Epidermal melanocyte (primary cell): Measurements from ENCODE around the gene PDE8A.
"Not testable (repeated sequence)": the region's sequence is repeated elsewhere in the genome, so short reads cannot be mapped to it uniquely, and the experiment has no call there.

Experiments used
- DNase-seq: peaks from one replicate; pipeline ENCODE4 v3.0.0; 2011; ENCODE audit warnings: low spot score; ENCODE audit not compliant: insufficient read length

The PDE8A gene

DNA sequence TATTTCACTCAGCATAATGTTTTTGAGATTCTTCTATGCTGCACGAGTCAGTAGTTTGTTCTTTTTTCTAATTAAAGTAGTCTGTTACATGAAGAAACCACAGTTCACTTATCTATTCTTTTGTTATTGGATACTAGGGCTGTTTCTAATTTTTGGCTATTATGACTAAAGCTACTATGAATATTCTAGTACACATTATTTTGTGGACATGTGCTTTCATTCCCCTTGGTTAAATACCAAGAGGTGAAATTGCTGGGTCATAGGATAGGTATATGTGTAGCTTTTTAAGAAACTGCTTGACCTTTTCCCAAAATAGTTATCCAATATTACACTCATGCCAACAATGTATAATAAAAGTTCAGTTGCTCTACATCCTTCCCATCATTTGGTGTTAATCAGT is 8.9 kb downstream of the PDE8A start:
- no peak for DNase-seq

DNA sequence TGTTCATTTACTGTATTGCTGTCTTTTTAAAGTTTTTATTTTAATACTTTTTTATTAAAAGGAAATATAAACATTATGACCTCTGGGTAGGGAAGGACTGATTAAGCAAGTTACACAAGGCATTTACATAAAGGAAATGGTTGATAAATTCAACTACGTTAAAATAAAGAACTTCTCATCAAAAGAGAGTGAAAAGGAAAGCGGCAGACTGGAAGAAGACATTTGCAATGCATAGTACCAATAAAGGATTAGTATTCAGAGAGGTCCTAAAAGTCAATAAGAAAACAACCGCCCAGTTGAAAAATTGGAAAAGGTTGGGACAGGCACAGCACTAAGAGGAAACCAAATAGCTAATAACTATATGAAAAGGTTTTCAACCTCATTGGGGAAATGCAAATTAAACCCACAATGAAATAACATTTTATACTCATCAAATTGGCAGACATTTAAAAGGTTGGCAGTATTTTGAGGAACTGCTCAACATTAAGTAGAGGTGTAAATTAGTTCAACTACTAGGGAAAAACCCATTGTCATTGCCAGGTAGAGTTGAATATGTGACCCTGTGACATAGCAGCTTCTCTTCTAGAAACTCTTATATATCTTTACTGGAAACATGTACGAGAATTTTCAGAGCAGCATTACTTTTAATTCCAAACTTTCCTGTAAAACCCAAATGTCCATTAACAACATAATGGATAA is 9.5 kb downstream of the PDE8A start:
- DNase-seq, result no peak

DNA sequence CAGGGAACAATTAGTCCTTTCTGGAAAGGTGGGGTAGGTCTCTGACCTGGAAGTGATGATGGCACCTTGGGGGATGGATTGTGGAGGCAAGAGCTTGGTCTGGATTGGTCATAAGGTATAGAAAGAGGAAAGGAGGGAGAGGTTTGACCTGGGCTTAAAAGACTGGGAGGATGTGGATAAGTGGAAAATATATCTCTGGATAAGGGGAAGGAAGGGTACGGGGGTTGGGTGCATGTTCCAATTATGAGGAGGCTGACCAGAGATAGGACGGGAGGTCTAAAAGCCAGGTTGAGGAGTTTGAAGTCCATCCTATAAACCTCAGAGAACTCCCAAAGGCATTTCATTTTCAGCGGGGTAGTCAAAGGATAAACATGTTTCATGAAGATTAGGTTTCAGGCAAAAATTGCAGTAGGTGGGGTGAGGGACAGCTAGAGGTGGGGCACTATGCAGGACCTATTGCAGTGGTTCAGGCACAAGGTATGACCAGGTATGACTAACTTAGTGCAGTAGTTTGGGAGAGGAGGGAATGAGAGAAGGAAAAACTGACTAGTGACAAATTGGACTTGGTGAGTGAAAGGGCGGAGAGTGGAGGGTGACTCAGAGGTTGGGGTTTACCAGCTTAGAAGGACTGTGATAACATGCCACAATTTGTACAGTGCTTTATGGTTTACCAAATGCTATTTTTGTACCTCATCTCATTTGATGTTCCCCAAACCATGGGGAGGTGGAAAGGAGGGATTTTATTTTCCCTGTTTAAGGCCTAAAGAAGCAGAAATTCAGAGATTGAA is 10.7 kb downstream of the PDE8A start:
- DNase-seq, result no peak

DNA sequence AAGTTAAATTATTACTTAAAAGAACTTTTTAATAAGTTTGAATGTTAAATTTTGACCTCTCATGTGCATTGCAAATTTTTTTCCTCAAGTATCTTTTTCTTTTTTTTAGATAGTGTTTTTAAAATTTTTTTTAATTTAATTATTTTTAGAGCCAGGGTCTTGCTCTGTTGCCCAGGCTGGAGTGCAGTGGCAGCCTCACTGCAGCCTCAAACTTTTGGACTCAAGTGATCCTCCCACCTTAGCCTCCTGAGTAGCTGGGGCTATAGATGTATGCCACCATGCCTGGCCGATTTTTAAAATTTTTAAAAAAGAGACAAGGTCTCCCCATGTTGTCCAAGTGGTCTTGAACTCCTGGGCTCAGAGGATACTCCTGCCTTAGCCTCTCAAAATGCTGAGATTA is 14.4 kb downstream of the PDE8A start:
- DNase-seq, result no peak

DNA sequence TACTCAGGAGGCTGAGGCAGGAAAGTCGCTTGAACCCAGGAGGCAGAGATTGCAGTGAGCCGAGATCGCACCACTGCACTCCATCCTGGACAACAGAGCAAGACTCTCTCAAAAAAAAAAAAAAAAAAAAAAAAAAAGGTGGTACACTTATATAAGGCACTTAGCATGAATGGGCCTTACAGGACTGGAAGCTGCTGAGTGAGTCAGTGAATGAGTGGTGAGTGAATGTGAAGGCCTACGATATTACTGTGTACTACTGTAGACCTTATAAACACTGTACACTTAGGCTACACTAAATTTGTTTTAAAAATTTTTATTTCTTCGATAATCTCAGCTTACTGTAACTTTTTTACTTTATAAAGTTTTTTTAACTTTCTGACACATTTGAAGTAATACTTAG is 15.1 kb downstream of the PDE8A start:
- DNase-seq, result not testable (repeated sequence)

DNA sequence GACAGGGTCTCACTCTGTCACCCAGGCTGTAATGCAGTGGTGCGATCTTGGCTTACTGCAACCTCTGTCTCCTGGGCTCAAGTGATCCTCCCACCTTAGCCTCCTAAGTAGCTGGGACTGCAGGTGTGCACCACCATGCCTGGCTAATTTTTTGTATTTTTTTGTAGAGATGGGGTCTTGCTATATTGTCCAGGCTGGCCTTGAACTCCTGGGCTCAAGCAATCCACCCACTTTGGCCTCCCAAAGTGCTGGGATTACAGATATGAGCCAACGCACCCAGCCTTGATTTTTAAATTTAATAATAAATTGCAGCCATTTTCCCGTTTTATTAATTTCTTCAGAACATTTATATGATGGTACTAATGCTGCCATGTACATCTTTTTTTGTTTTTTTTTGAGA is 15.6 kb downstream of the PDE8A start:
- not testable (repeated sequence) for DNase-seq

DNA sequence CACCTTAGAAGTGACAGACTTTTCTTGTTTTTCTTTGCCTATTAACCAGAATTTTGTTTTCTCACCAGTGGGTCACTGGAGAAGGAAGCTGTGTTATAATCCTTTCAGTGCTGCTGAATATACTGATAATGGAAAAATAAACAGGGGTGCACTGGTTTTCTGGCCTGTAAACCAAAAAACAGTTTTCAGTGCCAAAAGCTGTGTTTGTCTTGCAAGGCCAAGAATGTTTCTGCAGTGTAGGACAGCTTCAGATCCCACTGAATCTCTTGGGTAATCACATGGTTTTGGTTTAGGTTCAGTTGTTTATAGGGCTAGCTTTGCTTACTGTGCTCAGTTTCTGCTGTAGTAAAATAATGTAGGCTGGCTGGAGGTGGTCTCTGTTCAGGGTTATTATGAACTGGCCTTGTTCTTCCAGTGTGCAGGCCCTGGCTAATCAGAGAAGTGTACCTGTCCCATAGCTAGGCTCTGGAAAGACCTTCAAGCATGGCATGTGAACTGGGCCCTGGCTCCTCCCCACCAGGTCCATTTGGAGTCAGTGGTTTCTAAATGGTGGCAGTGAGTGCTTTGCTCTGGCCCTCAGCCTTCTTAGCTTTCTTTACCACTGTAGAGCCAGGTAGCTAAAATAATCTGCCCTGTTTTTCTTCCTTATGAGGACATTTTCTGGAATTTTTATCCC is 18.7 kb downstream of the PDE8A start:
- DNase-seq, result no peak

DNA sequence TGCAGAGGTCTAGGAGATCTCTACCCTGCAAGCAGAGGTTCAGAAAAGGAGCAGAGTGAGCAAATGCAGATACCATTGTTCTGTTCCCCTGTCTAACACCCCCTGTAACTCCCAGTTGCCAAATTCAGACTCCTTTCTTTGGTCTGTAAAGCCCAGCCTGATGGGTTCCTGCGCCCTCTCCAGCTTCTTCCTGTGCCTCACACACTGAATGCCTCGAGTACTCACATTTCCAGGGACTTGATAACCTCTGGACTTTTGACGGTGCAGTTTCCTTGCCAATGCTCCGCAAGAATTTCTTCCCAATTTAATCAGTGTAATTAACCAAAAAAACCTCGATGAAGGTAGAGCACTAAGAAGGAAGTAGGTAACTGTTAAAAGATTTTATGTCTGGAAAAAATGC is 19.3 kb downstream of the PDE8A start:
- DNase-seq, result no peak

DNA sequence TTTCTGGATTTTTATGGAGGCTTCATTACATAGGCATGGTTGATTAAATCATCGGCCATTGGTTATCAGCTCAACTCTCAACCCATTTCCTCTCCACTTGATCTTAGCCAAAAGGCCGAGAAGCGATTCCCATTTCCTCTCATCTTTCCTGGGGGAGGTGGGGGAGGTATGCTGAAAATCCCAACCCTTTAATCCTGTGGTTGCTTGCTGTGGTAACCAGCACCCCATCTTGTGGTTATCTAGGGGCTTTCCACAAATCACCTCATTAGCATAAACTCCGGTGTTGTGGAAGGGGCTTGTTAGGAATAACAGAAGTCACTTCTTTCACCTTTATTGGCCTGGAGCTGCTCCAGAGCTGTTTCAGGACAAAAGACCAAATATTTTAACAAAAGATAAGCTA is 20.9 kb downstream of the PDE8A start:
- no peak for DNase-seq

DNA sequence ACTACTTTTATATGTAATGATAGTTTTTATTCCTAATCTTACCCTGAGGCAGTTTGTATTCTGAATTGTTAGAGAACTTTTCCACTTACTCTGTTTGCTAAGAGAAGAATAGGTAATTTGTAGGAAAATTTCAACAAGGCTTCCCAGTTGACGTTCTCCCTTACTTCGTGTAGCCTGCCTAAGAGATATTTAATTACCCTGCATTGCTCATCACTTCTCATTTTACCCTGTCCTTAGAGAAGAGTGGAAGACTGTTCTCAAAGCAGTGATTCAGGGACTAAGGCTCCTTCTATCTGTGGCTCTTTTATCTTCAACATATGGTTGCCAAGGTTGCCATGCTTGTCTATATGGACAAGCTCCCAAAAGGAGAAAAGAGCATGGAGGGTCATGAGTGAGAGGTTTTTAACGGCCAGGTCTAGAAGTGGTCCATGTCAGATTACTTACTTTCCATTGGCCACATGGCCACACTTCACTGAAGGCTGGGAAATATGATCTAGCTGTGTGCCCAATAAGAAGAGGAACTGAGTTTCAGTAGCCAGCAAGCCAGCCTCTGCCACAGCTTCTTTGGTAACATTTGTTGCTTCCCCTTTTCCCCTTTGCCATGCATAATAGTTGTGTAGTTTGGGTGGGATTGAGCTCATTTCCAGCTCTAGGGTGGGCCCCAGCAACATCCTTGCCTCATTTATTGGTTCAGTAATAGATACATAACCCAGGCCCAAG is 22.1 kb downstream of the PDE8A start:
- DNase-seq, result no peak

DNA sequence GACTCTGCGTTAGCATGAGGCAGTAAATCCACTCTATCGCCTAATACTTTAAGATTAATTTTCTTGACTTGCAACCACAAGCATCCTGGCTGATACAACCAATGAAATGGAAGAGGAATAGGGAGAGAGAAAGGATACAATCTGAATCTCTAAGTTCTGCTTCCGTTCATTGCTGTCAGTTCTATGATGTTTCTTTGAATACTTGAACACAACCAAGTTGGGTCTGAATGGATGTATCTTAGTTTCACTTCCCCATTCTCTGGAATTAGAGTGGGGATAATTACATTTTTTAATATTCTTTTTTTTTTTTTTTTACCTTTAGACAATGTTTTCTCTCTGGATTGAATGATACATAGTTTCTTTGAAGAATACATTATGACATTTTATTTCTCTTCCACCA is 22.9 kb downstream of the PDE8A start:
- no peak for DNase-seq

DNA sequence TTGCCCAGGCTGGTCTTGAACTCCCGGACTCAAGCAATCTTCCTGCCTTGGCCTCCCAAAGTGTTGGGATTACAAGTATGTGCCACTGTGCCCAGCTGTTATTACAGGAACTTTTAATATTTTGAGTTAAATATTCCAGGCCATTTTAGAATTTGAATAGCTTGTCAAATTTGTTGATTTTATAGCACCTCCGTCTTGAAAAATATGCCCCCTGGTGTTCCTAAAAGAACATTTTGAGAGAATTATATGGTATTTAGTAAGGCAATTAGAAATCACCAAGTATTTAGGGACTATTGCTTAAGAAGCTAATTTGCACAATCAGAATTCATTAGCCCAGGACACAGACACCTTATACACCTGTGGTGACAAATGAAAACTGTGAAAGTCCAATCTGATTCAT is 23.7 kb downstream of the PDE8A start:
- no peak for DNase-seq

DNA sequence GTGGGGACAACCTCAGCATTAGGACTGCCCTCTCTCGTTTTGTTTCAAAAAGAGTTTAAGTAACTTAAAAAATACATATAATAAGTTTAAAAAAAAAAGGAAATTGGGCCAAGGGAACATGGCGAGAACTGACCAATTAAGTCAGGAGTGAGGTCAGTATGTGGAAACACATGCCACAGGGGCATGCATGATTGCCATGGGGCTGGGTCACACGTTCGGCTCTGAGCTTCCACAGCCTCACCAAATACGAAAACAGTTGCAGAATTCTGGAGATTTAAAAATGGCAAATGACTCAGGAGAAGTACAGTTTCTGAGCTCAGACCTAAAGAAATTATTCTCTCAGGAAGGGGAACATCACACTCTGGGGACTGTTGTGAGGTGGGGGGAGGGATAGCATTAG is 24.1 kb downstream of the PDE8A start:
- DNase-seq, result no peak

DNA sequence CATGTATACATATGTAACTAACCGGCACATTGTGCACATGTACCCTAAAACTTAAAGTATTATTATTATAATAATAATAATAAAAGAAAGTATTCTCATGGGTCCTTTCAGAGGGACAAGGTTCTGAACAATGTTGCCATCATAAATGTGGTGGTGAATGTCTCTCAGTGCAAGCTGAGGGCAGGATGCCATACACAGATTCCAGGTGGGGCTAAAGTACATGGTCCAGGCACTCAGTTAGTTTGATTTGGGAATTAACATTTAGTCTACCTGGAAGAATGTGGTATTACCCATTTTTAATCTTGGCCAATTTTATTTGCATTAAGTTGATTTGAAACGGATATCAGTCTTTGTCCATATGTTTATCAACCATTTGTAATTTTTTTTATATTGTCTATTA is 24.5 kb downstream of the PDE8A start:
- no peak for DNase-seq

DNA sequence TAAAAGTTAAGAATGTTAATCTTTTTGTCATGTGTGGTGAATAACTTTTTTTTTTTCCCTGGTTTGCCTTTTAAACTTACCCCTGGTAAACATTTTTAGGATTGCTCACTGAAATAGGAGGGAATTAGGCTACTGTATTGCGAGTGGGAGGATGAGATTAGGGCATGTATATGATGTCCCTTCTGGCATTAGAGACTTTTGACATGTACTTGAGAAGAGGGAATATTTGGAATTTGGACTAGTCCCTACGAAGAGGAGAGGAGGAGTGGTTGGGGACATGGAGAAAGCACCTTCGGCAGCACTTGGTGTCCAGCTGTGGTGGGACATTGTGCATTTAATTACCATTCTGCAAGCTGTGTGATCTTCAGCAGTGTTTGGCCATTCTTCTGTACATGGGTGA is 25.0 kb downstream of the PDE8A start:
- DNase-seq, result no peak

DNA sequence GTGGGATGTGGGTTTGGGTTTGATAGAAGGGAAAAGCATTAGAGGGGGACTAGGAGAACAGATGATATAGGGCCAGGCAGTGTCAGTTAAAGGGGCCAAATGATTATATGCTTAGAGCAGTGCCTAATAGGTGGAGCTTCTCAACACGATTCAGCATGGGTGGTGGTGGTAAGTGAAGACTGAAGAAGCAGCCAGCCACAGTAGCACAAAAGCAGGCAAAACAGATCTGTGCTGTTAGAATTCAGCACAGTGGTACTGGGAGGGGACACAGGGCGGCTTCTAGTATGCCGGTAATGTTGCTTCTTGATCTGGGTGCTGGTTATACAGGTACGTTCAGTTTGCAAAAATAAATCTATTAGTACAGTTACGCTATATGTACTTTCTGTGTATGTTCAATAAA is 25.5 kb downstream of the PDE8A start:
- DNase-seq, result no peak

DNA sequence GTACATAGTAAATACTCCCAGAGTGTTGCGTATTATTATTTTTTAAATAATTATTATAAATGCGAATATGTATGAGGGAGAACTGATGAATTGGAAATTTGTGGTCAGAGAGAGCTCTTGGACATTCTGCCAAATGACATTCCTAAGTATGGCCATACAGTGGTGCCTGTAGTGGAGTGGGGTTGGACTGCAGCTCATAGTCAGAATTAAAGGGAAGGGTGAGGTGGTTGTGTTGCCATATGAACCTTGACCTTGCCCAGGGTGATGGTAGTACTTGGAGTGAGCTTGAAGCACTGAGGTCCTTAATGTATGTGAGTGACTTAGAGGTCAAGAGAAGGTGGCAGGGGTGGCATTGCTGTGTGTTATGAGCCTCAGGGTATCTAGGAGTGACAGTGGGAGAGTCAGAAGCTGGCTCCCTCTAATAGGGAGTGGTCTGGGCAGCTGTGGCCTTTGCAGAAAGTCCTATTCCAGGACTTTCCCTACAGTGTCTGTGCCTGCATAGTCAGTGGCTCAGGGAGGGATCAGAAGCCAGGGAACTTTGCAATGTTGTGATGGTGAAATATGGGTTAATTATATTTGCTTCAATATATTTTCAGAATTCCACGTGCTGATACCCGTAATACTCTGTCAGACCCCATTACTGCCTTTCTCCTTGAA is 26.2 kb downstream of the PDE8A start:
- no peak for DNase-seq

DNA sequence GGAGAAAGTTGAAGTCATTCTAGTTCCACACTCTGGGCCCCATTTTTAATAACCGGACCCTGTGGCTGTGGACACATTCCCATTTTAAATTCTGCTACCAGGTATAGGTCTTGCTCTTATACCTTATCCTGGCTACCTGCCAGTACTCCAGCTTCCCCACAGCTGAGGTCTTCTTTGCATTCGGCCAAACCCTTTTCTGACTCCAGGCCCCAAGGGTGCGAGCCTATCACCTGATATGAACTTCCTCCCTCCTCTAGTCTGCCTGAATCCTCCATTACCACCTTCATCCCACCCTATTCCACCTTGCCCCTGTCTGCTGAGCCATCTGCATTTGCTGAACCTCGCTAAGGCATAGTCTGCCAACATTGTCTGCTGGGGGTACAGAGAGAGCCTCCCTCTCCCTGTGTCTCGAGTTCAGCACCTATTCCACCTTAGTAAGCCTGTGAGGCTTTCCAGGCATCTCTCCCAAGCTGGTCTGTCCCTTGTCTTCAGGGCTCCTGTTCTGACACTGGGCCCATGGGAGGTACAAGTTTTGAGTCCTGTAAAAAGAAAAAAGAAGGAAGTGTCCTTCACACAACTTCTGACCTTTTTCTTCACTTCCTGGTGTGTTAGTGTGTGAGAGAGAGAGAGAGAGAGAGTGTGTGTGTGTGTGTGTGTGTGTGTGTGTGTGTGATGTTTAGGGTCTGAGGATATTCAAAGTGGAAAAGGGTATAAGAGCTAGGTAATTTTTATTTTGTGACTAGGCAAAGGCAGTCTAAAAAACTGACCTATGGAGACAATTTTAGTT is 27.0 kb downstream of the PDE8A start:
- DNase-seq, result no peak

DNA sequence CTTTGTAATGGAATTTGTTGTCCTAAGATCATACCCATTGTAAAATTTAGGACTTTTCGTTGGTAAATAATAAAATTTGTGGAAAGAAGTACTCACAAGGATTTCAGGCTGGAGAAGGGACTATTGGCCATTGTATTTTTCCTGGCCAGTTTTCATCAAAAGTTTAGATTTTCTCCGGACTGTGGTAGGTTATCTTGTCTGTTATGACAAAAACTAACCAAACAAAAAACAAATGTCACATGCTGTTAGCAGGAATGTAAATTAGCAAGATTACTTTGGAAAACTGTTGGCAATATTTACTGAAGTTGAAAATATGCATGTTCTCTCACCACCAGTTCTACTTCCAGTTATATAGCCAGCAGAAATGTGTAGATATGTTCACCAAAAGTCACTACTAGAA is 27.8 kb downstream of the PDE8A start:
- no peak for DNase-seq

DNA sequence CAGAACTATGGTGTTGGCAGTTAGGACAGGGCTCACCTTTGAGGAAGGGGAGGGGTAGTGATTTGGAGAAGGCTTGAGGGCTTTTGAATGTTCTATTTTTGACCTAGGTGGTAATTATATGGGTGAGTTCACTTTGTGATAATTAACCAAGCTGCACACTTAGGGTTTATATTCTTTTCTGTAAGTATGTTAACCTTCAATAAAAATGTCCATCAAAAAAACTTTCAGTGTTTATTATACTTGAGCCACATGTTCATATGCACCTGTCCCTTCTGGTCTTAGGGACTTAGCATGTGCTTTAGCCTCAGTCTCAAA is 28.4 kb downstream of the PDE8A start:
- no peak for DNase-seq
